GM12878 (cell line): ENCODE data around the gene PPP1R26.
"Not testable (repeated sequence)": the region's sequence is repeated elsewhere in the genome, so short reads cannot be mapped to it uniquely, and the experiment has no call there.

Experiments used
- CTCF ChIP-seq, 3 experiments: IDR thresholded peaks in 2 of 3; conservative IDR thresholded peaks in 1 of 3; 2 replicates each; pipeline ENCODE4 v1.5.1; 2011; ENCODE audit warnings: low read depth in 3 of 3, low read length in 3 of 3, mild to moderate bottlenecking in 3 of 3, control low read depth in 2 of 3, moderate library complexity in 2 of 3, inconsistent platforms in 1 of 3, mixed read lengths in 1 of 3; ENCODE audit not compliant: control insufficient read depth in 2 of 3, insufficient read depth in 1 of 3; ENCODE audit errors: extremely low read depth in 1 of 3
- FOXM1 ChIP-seq: IDR thresholded peaks from 2 replicates; pipeline ENCODE4 v1.6.1; 2012; ENCODE audit warnings: low read depth, mild to moderate bottlenecking, inconsistent platforms, low read length, moderate library complexity
- ZBTB40 ChIP-seq: fragments of 450-650 bp; IDR thresholded peaks from 2 replicates; pipeline ENCODE4 v1.6.1; 2016; ENCODE audit warnings: mild to moderate bottlenecking, moderate library complexity, borderline replicate concordance

GRCh38 chr9:135441105-135442071, 38.2 kb upstream of the PPP1R26 start:
- TF ChIP-seq FOXM1; ZBTB40; CTCF (IDR thresholded peaks at IDR 0.05 in 2 of 3, conservative IDR thresholded peaks at IDR 0.05 in 1 of 3; ENCODE audit: control insufficient read depth in 2 of 3, extremely low read depth in 1 of 3, insufficient read depth in 1 of 3, low read depth in 3 of 3, low read length in 3 of 3): not testable (repeated sequence)
